Activated CD8-positive, alpha-beta memory T cell treated with anti-CD3 and anti-CD28 coated beads, Interleukin-2, amount 50 U/mL, for 24 hours (primary cell): ENCODE results near the gene CEMP1.

Experiments
- DNase-seq: peaks from one replicate; pipeline ENCODE4 v3.0.0-alpha.2; 2020; ENCODE audit errors: extremely low read depth

Gene CEMP1

GRCh38 chr16:2518823-2519710 is 12.1 kb downstream of the CEMP1 start:
- DNase-seq = no peak

DNA sequence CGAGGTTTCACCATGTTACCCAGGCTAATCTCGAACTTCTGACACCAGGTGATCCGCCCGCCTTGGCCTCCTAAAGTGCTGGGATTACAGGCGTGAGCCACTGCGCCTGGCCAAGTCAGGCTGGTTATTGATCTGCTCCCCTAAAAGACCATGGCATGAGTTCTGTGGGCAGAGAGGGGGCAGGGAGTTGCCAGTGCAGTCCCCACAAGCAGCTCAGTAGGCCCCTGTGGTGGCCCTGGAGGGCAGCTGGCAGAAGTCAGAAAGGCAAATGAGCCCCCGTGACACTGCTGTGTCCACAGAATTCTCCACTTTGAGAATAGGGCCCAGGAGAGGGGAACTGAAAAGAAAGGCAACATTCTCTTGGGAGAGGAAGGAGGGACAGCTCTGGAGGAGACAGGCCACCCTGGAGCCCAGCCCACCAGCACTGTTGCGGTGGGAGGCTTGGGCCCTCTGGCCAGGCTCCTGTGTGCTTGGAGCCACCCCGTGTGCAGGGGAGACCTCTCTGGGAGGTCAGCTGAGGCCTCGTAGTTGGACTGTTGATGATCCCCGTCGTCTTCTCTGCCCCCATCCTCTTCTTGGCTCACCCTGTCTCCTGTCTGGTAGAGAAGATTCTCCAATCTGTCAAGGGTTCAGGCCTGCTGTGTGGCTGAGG is 13.1 kb downstream of the CEMP1 start:
- DNase-seq = no peak

GRCh38 chr16:2516391-2517240 is 14.6 kb downstream of the CEMP1 start:
- DNase-seq = no peak

GRCh38 chr16:2515180-2515851 is 15.9 kb downstream of the CEMP1 start:
- no peak for DNase-seq

DNA sequence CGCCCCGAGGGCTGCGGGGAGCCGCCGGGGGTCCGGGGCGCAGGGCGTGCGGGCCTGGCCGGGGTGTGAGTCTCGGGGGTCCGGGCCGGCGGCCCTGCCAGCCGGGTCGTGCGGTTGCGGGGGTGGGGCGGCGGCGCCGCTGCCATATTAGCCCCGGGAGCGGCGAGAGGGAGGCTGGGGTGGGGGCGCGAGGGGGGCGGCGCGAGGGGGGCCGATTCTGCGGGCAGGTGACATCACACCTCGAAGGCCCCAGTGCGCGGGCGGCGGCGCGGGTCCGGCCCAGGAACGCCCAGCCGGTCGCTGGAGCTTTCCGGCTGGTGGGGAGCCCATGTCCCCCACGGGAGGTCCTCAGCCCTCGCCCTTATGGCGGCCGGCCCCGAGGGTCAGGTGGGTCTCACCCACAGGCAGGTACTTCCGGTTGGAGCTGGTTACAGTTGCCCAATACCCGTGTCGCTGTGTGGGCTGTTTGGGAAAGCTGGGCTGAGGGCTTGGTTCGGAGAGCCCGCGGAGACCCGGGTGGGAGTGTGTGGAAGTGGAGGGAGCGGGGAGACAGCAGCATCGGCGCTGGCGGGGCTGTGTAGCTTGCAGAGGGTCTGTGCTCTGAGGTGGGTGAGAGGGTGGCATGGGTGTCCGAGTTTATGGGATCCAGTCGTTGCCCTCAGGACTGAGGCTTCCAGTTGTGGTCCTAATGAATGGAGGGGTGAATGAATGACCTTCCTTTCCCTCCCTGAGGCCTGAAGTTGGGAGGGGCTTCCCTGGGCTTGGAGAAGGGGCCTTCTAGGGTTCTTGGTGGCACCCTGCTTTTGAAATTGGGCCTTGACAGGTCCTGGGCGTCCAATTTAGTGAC is 16.7 kb downstream of the CEMP1 start:
- no peak for DNase-seq

GRCh38 chr16:2513405-2514332 is 17.5 kb downstream of the CEMP1 start, which contains the start of gene ATP6V0C:
Gene ATP6V0C (plus strand): TSS chr16:2513952. CDS start chr16:2514104, 152 bp downstream.
- no peak for DNase-seq

GRCh38 chr16:2512735-2513404 is 18.3 kb downstream of the CEMP1 start:
- DNase-seq = no peak

- DNase-seq = no peak
Measured at GRCh38 chr16:2511996-2512734, 19.0 kb downstream of the CEMP1 start.

GRCh38 chr16:2511128-2511800 is 19.9 kb downstream of the CEMP1 start:
- DNase-seq = no peak

DNA sequence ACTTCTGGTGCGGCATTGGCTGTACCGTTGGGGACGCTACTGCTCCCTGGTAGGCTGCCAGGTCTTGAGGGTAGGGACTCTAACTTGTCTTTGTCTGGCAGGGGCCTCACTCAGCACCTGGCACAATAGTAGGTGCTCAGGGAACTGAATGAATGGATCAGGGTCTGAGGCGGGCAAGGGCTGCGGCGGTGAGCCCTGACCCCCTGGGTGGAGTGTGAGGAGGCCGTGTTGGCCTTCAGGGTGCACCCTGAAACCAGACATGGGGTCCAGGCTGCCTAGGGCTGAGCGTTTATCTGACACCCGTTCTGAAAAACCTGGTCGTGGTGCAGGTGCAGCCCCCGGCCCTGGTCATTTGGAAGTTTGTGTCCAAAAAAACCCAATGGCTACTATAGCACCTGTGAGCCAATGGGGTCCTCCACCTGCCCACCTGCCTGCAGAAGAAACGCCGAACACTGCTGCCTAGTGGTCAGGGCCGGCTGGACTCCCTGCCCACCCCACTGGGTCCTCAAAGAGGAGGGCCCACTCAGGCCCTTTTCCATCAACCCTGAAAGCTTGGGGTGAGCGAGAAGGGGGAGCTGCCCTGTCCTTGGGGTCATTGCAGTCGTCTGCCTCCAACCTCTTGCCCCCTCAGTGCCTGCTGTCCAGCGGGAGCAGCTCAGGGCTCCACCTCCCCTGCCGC is 22.3 kb downstream of the CEMP1 start:
- no peak for DNase-seq

- no peak for DNase-seq
Measured at GRCh38 chr16:2507665-2508064, 23.5 kb downstream of the CEMP1 start.

DNA sequence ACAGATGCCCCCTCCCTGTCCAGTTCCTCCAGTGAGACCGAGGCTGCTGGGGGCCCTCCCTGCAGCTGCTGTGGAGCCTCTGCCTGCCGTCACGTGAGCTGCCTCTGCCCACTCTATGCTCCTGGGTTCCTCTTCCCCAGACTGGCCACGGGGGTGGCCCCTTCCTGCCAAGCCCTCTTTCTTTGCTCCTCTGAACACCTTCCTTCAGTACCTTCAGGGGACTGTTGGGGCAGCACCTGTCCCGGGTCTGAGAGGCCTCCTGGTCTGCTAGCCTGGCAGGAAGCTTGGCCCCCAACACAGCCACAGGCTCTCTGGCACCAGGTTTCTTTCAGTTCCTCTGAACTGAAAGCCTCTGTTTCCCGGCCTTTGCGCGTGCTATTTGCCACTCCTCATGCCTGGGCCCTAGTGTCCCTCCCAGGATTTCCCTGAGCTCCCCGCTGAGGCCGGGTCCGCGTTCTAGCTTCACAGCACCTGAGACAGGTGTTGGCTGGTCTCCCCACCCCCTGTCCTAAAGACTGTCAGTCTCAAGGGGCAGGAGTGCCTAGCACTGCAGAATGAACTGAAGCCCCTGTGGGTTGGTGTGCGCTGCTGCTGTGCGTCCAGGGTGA is 24.1 kb downstream of the CEMP1 start:
- DNase-seq = no peak

DNA sequence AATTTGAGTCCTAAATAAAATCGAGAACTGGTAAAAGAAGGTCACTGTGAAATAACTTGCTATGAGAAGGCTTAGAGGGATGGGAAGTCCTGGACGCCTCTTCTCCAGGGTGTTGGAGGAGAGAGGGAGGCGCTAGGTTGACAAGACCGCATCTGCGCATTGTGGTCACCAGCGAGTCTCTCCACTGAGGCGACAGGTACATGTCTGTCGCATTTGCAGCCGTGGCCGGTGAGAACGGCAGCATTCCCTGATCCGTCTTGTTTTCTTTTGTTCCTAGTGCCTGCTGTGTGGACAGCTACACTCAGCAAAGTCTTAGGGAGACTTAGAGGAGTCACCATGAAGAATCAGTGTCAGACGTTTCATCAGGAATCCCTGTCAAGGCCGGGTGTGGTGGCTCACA is 25.5 kb downstream of the CEMP1 start:
- no peak for DNase-seq

GRCh38 chr16:2501946-2502895 is 29.0 kb downstream of the CEMP1 start:
- no peak for DNase-seq

GRCh38 chr16:2500918-2501750 is 30.1 kb downstream of the CEMP1 start:
- peak; percentile 38 for DNase-seq
